Measurements from ENCODE around the gene LENG1. TPM values are rescaled to one million over a fixed set of nuclear protein-coding genes. Genes with fewer than 3 reads are reported as not detected.

Gene LENG1
- total RNA-seq, 1 experiment from 2014 or later = 7.6 TPM

GRCh38 chr19:54172471-54173358, 13.2 kb upstream of the LENG1 start, which contains the start of gene TMC4:
Gene TMC4, minus strand, starts transcription at chr19:54173160. Its CDS starts 43 bp downstream, at chr19:54173117.
- RAD21 ChIA-PET (ENCODE audit: low non-redundant PET in 1 of 2, low total read pairs in 2 of 2, uncharacterized antibody in 2 of 2, unreplicated experiment in 2 of 2) = interaction anchor here in 1 of 2 experiments (0.6 kb wide), 1 partner anchor 59 kb away, joined by 3 read pairs; no protein-coding TSS in a partner anchor
- no peak within 1 kb of the TSS for H2AFZ ChIP-seq (ENCODE audit: low read depth, low read length, poor library complexity, severe bottlenecking)

More at GRCh38 chr19:54172471-54173358, 13.2 kb upstream of the LENG1 start, which contains the start of gene TMC4:
- peak within 1 kb of the TSS; percentile 69 to 85 for H3K4me3 ChIP-seq (replicated peaks in 1 of 2; ENCODE audit: low read depth in 1 of 2, low read length in 2 of 2)
- DNase-seq (ENCODE audit: low read depth, low spot score) = peak; percentile 63
- peaks cover 0 to 4% of the 10 kb centered on the region in 2 experiments; a peak in 1 of 4 replicates for H3K36me3 ChIP-seq (ENCODE audit: control insufficient read depth in 1 of 2, insufficient read depth in 2 of 2, low read length in 2 of 2)
- TF ChIP-seq POLR2AphosphoS5 (IDR thresholded peaks at IDR 0.05; ENCODE audit: low read depth, low read length) = peak; percentile 63
- TF ChIP-seq TCF7L2 (IDR thresholded peaks at IDR 0.05; ENCODE audit: borderline replicate concordance, extremely low read depth, insufficient read depth, insufficient read length) = no peak
- no peak for TF ChIP-seq ATF3 (IDR thresholded peaks at IDR 0.05)
- no peak for TF ChIP-seq EZH2 (IDR thresholded peaks at IDR 0.05)
- TF ChIP-seq FOSL1 (IDR thresholded peaks at IDR 0.05; ENCODE audit: low read depth) = no peak
- no peak for TF ChIP-seq JUND (IDR thresholded peaks at IDR 0.05)
- TF ChIP-seq MAX (IDR thresholded peaks at IDR 0.05) = no peak; the same call in 1 of the 2 replicates
- peak; percentile 35 for TF ChIP-seq ZBTB33 (IDR thresholded peaks at IDR 0.05; ENCODE audit: extremely low read depth, insufficient replicate concordance, low read length)
- TF ChIP-seq SRF (IDR thresholded peaks at IDR 0.05; ENCODE audit: low read depth) = no peak
- peak; percentile 50; the same call in 1 of the 2 replicates for TF ChIP-seq ZFX (IDR thresholded peaks at IDR 0.05)
- TF ChIP-seq SP1 (IDR thresholded peaks at IDR 0.05; ENCODE audit: low read depth) = no peak
- peak; percentile 15 to 65 (median 57); a peak in 4 of 6 replicates for TF ChIP-seq CTCF (IDR thresholded peaks at IDR 0.05 in 2 of 3, conservative IDR thresholded peaks at IDR 0.05 in 1 of 3; ENCODE audit: borderline replicate concordance in 1 of 3, insufficient read depth in 1 of 3, low read depth in 2 of 3, low read length in 2 of 3)
- TF ChIP-seq ZNF274 (IDR thresholded peaks at IDR 0.05; ENCODE audit: low read depth, low read length) = no peak
- no peak for TF ChIP-seq EGR1 (IDR thresholded peaks at IDR 0.05; ENCODE audit: low read depth)
- H3K9ac ChIP-seq (ENCODE audit: low read length) = peak within 1 kb of the TSS; percentile 90
- no peaks in the 10 kb centered on the region for H3K9me2 ChIP-seq (ENCODE audit: insufficient read depth)
- peak; percentile 88 for ATAC-seq
- ChIA-PET POLR2A (interaction anchor here (0.9 to 2.0 kb wide), 4 partner anchors 14 to 36 kb away, joined by 3 to 29 read pairs (median 11); partner anchors contain the start of genes CNOT3, MBOAT7 and RPS9), CTCF (interaction anchor here (0.6 to 2.6 kb wide), 8 partner anchors 8 to 218 kb away, joined by 3 to 22 read pairs (median 4); partner anchors contain the start of genes LENG1 and MBOAT7)
- BruUV-seq (replicated peaks) = TSS peak; percentile 30
- H3K9me3 ChIP-seq (ENCODE audit: control insufficient read depth in 1 of 2, insufficient read depth in 1 of 2, low read depth in 1 of 2, low read length in 2 of 2) = no peaks in the 10 kb centered on the region
- 0 out of 2 replicates have a peak, but pooled peaks cover 3% of the 10 kb centered on the region for H3K79me2 ChIP-seq (ENCODE audit: insufficient read depth, low read length)
- H3K4me1 ChIP-seq (ENCODE audit: control insufficient read depth in 1 of 2, insufficient read depth in 2 of 2, low read length in 2 of 2) = peaks cover 8 to 25% of the 10 kb centered on the region in 2 experiments; a peak in 3 of 4 replicates
- no peaks in the 10 kb centered on the region for H3K27me3 ChIP-seq (ENCODE audit: insufficient read depth, low read length)
- H4K20me1 ChIP-seq (ENCODE audit: insufficient read depth) = no peaks in the 10 kb centered on the region
- peak within 1 kb of the TSS; percentile 86 for H3K27ac ChIP-seq (ENCODE audit: low read depth, low read length)
- intact Hi-C loops (cut with micrococcal nuclease) = loop anchor here (2.0 kb wide), 1 partner anchor 58 kb away; no protein-coding TSS in a partner anchor
- H3K4me2 ChIP-seq (ENCODE audit: low read length) = peak within 1 kb of the TSS; percentile 94

Measured in HCT116 (cell line).